ENCODE results near the gene PADI1.
A peak's percentile ranks its signal among the peaks of the same experiment; 100 is the strongest.

The PADI1 gene

DNA sequence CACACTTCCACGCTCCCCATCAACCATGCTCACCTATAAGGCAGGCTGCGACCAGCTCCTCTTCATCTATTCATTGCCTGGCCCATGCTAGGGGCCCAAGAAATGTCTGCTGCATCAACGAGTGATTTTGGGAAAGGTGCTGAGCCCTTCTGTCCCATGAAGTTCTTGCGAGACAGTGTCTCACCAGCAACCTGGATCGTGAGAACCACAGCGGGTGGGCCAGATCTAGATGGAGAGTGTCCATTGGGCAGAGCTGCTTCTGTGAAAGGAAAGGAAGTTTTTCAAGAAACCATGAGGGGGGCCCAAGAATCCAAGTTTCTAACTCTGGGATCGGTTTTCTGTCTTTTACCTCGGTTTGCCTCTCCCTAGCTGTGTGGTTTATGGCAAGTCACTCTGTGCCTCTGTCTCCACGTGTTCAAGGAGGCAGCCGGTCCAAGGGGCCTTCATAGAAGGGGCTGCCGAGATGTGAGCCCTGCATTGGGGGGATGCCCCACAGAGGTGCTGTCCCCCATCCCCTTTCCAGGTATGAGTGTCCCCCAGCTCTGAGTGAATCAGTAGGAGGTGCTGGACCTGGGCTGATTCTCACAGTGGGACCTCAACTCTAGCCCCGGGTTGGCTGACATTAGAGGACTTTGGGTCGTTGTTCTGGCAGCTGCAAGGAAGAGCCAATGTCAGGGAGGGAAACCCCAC, 8.3 kb upstream of the PADI1 start:
- DNase-seq (ENCODE audit: low spot score): no peak

DNA sequence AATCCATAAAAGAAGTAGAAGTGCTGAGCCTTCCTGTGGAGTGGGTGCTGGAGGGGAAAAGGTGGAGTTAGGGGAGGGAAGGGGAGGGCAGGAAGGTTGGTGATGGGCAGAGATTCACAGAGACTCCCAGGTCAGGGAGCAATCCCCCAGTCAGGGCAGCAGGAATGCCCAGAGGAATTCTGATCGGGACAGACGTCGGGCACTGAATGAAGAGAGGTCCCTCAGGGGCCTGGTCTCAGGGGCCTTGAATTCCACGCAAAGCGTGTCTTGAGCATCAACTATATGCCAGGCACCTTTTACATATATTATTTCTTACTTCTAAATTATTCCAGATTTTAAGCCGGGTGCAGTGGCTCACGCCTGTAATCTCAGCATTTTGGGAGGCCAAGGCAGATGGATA, 7.2 kb upstream of the PADI1 start:
- no peak for DNase-seq (ENCODE audit: low spot score)

DNA sequence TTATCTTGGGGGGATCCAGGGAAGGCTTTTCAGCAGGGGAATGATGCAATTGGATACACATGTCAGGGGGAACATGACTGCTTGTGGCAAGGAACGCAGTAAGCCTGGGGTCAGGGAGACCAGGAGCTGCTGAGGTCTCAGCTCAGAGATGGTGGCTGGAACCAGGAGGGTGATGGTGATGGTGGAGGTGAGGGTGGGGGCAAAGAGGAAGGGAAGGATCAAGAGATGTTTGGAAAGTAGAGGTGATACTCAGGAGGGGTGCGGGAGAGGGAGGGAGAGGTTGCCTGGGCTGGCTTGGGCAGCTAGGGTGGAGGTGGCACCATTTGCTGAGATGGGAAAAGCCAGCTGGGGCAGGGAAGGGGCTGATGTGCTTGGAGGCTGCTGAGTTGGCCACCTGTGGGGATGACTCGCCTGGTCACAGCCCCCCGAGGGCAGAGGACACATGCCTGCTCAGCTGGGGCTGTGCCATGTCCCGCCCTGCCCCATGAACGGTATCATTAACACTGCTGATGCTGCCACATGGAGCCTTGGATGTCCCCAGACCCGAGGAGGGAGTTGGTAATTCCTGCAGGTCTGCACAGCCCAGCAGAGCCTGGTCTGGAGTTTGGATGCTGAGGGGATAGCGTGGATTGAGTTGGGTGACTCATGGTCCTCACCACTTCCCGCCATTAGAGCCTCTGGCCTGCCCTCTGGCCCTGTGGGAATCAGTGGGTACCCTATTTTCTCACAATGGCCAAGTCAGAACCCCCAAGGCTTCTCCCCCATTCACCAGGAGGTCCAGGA, 6.3 kb upstream of the PADI1 start:
- no peak for DNase-seq (ENCODE audit: low spot score)

DNA sequence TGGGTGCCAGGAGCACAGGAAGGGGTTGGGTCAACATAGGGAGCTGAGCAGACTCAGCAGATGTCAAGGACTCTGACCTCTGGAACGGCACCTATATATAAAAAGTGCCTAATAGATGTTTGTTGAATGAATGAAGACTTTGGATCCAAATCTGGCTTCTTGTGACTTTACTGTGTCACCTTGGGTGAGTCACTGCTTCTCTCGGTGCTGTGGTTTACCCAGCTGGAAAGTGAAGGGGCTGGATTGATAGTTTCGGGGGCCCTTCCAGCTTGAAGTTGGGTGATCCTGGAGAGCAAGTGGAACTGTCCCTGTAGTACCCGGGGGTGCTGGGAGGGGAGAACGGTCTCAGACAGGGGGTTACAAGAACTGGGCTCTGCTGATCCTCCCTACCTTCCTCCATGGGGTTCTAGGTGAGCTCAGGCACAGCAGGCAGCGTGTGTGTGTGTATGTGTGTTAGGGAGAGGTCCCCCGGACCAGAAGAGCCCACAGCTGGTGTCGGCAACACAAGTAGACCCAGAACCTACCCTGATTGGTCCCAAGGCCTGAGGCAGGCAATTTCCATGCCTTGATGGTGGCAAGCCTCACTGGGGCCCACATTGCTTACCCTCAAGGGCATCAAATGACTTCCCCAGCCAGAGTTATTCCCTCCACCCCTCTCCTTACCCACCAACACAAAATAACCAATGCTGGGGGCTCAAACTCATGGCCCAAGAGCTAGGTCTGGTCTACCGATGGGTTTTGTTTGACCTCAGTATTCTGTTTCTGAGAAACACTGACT, 5.5 kb upstream of the PADI1 start:
- no peak for DNase-seq (ENCODE audit: low spot score)

DNA sequence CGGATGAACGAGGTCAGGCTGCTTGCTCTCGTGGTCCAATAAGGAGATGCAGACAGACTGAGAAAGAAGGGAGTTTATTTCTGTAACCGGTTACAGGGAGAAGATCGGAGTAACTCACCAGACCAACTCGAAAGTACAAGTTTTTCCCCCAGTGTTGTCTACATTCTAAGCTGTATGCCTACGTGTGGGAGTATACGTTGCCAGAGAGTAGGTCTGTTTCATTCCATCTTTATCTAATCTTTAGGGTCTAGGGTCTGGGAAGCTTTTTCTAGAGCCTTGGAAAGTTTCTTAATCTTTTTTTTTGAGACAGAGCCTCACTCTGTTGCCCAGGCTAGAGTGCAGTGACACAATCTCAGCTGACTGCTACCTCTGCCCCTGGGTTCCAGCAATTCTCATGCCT, 4.7 kb upstream of the PADI1 start:
- no peak for DNase-seq (ENCODE audit: low spot score)

DNA sequence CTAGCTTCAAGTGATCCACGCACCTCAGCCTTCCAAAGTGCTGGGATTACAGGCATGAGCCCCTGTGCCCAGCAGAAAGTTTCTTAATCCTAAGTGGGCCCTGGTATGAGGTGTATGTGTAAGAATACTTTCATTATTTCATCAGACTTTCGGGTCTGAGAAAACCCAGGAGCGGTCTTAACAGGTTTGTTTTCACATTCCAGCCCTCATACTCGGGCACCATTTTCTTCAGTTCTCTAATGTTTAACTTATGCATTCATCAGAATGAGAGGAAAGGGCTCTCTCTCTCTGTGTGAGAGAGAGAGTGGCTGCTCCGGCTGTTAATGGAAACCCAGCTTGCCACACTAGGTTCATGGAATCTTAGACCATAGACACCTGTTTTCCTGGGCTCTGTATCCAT, 4.2 kb upstream of the PADI1 start:
- DNase-seq (ENCODE audit: low spot score): no peak

DNA sequence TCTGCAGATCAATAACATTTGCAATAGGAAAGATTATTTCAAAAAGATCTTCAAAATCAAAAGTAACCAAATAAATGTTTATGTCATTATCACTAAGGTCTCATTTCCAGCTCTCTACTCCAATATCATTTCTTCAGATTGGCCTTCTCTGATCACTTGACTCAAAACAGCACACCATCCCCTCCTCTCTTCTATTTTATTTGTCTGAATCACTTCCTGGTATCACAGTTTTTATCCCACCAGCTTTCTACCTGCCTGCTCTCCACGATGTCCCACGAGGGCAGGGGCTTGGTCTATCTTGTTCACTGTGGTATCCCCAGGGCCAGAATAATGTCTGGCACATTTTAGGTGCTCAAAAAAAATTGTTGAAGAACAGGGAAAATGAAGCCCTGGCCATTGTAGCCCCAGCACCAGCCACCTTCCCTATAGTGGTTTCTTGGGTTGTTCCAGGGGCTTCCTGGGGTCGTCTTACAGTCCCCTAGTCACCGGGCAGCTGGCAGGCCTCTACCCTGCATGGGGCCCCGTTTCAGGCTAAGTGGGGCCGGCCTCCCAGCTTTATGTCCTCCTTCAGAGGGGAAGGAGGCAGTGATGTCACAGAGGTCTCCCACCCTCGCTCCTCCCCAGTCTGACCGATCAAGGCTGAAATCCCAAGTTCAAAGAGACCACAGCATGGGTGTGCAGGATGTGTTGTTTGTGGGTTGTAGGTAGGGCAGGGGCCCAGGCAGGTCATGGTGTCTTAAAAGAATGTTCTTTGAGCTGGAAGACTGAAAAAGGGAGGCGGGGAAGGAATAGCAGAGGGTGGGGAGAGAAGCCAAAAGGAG, 3.5 kb upstream of the PADI1 start:
- no peak for DNase-seq (ENCODE audit: low spot score)

DNA sequence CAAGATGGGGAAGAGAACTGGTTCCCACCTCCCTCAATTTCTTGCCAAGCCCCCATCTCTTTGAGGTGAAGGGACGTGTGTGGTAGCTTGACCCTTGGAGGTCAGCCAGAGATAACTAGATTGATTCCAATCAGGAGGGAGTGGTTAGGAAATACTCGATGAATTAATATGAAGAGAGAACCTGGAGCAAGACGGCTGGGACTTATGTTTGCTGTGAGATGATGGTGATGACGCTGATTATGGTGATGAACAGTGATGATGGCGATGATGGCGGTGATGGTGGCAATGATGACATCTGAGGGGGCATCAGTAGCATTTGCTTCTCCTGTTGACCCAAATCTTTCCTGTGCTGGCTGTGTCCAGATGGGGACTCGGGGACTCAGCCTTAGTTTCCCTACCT, 724 bp downstream of the PADI1 start:
- no peak for DNase-seq (ENCODE audit: low spot score)

DNA sequence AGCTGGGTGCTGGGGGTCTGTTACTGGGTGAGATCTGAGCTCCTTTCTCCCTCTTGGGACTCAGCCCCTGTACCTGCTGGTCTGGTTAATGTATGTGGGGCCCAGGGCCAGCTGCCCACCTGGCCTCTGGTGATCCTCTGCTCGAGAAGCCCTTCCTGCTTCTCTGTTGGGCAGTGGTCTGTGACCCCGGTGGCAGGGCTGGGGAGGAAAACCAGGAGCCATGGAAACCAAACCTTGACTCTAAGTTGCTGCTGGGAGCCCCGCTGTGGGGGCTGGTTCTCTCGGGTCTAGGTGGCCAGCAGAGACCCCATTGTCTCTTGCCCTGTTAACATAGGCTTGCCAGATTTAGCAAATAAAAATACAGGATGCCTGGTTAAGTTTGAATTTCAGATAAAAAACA, 1.3 kb downstream of the PADI1 start:
- no peak for DNase-seq (ENCODE audit: low spot score)

DNA sequence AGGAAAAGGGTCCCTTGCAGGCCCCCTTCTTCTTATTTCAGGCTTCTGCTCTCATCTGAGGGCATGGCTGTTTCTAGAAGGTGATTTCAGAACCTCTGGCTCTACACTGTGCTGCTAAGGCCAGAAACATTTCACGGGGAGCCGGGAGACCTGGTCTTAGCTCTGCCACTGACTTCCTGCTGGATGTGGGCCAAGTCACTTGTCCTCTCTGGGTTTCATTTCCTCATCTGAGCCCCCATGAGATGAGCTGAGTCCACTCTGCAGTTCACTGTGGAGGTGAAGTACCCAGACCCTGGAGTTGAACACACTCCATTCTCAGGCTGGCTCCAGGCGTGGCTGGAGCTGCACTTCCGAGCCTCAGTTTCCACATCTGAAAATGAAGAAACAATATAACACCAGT, 2.1 kb downstream of the PADI1 start:
- no peak for DNase-seq (ENCODE audit: low spot score)

DNA sequence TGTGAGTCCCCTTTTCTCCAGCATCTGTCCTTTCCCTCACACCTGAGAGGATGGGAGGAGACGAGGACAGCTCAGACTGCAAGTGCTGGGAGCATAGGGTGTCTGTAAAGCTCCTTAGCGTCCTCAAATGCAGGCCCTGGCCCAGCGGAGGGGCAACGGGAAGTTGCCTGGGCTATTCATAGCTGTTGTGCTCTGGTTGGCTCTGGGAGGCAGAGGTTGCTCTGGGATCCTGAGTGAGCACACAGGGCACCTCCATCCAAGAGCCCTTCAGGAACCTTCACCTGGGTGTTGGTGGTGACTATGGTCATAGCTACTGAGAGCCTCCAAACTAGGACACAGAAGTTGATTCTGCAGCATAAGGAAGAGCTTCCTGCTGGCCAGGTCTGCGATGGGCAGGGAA, 2.6 kb downstream of the PADI1 start:
- no peak for DNase-seq (ENCODE audit: low spot score)

DNA sequence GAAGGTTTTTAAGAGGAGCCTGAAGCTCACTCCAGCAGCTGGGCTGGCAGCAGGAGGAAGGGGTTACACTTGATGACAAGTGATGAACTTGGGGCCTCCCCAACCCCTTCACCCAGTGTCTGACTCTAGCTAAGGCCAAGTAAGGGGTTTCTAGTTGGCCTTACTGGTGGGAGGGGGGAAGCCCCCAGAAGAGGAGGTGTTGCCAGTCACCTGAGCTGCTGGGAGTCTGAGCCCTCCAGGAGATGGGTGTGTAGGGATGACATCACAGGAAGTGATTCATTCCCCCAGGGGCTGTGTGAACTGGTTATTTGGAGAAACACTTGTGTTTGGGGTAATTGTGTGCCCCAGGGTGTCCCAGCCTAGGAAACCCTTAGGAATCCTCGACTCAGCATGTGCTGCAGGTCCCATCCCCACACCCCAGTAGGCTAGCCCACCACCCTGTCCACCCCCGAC, 3.1 kb downstream of the PADI1 start:
- DNase-seq (ENCODE audit: low spot score): peak; percentile 58

DNA sequence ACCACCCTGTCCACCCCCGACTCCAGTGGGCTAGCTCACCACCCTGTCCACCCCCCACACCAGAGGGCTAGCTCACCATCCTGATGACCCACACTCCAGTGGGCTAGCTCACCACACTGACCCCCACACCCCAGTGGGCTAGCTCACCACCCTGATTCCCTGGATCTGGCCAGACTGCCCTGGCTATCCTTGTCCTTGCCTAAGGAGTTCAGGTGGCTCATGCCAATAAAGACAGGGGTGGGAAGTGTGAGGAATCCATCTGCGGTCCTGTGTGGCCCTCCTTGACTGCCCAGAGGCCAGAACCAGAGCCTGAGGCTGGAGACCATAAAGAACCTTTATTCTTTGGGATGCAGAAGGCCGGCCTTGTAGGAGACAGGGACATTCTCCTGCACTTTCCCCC, 3.6 kb downstream of the PADI1 start:
- DNase-seq (ENCODE audit: low spot score): no peak

DNA sequence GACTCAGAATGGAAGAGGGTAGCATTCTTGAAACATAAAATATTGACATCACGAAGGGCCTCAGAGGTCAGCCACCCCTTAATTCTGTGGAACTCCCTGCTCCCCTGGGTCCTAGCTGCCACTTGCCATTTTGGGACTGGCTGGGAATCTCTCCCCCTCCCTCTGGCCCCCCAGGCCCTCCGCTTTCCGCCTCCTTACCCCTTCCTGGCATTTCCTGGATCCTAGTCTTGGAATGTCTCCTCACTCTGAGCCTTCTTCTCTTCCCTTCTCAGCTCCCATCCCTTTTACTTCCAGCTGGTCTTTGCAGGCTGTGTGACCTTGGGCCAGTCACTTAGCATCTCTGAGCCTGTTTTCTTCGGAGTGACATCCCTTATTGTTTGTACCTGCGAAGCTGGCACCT, 4.5 kb downstream of the PADI1 start:
- DNase-seq (ENCODE audit: low spot score): no peak

DNA sequence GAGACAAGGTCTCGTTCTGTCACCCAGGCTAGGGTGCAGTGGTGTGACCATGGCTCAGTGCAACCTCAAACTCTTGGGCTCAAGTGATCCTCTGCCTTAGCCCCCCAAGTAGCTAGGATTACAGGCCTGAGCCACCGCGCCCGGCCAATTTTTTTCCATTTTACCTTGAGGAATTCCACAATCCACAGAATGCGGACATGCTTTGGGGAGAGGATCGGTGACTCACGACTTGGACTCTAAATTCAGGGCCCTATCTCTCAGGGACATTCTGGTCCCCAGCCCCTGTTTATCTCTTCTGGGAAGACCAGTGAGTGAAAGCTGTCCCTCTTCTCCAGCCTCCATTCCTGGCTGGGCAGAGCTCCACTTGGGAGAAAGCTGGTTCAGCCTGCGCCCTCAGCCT, 5.2 kb downstream of the PADI1 start:
- no peak for DNase-seq (ENCODE audit: low spot score)

DNA sequence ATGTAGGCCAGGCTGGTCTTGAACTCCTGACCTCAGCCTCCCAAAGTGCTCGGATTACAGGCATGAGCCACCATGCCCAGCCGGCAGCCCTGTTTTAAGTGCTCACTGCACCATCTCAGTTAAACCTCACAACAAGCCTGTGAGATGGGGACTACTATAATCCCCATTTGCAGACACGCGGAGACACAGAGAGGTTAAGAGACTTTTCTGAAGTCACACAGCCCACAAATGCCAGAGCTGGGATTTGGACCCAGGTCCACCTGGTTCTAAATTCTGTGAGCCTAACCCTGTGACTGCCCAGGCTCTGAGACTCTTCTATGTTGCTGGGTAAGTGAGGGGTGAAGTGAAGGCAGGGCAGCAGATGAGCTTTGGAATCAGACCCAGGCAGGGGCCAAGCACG, 6.4 kb downstream of the PADI1 start:
- no peak for DNase-seq (ENCODE audit: low spot score)

DNA sequence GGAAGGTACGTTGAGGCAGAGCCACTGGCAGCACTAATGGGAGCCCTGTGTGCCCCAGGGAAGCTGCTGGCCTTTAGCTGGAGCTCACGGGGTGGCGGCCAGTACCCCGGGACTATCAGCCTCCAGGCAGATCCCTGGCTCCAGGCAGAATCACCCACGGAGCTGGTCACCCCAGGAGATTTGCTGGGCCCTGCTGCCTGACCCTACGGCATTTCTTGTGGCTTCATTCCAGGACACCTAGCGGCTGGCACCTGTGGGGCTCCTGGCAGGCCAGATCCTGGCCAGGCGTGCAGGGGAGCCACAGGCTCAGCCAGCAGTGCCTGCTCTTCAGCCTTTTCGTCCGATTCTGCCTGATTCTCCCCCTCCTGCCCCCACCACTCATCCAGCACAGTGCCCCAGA, 7.1 kb downstream of the PADI1 start:
- no peak for DNase-seq (ENCODE audit: low spot score)

DNA sequence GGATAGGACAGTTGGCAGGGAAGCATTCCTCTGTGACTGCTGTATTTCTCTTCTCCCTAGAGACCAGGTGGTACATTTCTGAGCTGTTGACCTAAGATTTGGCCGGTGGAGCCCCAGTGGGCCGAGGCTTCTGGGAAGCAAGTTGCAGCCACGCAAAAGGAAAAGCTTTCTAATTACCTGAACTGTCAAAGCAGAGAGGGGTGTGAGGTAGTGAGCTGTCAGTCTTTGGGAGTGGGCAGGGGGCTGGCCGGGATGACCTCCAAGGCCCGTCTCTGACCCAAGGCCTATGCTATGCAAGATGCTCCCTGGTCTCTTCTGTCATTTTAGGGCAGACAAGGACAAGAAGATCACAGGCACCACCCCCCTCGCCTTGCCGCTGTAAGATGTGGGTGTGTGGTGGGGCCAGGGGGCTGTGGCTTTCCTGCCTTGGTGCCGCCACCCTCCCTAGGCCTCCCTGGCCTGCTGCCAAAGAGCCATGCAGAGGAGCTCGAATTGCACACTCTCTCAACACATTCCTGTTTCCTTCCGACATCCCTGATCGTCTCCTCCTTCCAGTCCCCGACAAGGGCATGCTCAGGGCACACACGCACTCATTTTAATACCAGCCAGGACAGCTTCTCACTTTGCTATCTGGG, 7.7 kb downstream of the PADI1 start:
- DNase-seq (ENCODE audit: low spot score): no peak

DNA sequence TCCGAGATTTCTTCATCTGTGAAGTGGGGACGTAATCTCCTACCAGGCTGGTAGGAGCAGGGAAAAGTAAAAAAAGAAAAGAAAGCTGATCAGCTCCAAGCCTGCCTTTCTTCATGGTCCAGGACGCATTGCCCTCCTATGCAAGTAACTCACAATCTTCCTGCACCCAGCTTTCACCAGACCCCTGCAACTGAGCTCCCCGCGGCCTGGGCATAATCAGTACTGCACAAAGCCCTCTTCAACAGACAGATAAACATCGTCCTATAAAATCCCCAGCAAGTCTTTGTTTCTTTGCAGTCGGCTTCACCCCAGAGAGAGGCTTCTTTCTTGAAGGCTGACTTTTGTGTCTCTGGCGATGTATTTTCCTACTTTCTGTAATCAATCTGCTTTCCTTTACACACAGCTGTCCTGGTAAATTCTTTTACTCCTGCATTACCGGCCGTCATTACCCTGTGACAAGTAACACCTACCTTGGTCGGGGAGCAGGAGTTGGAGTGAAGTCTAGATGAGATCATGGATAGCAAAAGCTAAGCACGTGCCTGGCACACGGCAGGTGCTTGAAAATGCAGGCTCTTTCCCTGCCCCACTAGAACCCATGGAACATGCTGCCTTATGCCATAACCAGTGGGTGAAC, 8.3 kb downstream of the PADI1 start:
- DNase-seq (ENCODE audit: low spot score): no peak

DNA sequence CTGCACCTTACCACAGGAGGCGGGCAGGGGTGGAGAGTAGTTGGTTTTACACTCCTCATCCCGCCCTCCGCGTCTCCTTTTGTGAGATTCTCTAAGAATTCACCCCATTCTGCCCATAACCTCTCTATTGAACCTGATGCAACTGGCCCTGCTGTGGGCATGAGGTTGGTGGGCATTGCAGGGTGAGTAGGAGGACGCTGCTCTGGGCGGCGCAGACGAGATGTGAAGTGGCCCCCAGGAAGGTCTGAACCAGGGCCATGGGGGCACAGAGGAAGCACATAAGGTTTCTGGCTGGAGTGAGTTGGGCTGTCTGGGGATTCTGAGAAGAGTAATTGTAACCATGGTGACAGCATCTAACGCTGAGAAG, 8.8 kb downstream of the PADI1 start:
- DNase-seq (ENCODE audit: low spot score): no peak

DNA sequence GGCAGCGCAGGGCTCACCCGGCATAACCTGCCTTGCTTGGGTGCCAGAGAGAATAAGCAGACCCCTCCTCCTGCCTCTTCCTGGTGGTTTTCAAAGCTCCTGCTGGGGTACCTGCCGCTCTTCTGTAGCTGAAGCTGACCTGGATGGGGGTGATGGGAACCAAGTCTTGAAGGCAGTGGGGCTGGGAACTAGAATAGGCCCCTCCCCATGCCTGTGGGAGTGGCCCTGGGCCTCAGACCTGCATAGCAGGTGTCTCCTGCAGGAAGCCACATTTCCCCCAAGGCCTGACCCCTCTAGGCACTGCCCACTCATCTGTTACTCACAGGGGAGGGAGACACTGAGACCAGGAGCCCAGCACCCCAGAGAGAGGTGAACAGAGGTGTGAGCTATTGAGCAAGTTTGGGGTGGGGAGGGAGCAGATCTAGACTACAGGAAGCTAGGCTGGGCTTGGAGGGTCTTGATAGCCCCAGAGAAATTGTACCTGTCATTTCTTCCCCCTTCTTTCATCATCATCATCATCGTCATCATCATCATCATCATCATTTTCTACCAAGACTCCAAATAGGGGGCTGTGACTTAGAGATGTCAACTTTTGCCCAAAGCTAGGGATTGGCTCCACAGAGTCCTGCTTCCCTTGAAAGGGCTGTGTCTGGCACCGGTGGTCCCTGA, 10.1 kb downstream of the PADI1 start:
- no peak for DNase-seq (ENCODE audit: low spot score)

Data from COLO829 (cell line).